Stimulated activated CD4-positive, alpha-beta T cell treated with anti-CD3 and anti-CD28 coated beads, Interleukin-4, amount 100 ng/mL, for 24 hours (primary cell): ENCODE measurements around the gene SLFN5.
"Not testable (repeated sequence)": the region's sequence is repeated elsewhere in the genome, so short reads cannot be mapped to it uniquely, and the experiment has no call there.

Experiments
- DNase-seq: peaks from one replicate; pipeline ENCODE4 v3.0.0-alpha.2; 2020

Gene SLFN5

DNA sequence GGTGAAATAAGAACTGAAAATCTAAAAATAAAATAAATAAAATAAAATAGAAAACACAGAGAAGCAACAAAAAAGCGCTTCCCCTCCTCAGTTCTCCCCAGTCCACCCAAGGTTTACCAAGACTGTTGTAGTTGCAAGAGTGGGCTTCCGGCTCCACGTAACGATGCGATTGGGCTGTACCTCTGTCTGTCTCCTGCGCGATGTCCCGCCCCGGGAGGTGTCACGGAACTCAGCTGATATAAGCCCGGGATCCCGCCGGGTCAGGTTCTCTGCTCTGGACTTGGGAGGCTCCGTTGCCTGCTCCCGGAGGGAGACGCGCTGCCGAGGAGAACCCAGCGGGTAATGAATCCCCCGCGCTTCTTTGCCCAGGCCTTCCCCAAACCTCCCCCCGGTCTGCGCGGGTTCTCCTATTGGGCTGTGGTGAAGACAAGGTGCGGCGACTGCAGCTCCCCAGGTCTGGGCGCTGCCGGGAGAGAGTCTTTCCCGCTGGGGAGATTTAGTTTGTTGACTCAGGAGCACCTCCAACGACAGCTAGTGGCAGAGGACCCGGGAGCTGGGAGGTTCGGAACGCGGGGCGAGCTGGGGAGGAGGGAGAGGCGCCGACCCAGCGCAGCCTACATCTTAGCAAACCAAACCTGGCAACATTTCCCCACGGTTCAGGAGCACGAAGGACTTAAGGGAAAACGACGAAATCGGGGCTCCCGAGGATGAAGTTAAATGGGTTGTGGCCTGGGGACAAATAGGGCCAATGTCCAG, at the start of gene SLFN5:
SLFN5 (plus strand) TSS at position 268 of the 756 bp plus-strand sequence. CDS start 15,619 bp downstream, outside the sequence.
- peak; percentile 93 for DNase-seq

DNA sequence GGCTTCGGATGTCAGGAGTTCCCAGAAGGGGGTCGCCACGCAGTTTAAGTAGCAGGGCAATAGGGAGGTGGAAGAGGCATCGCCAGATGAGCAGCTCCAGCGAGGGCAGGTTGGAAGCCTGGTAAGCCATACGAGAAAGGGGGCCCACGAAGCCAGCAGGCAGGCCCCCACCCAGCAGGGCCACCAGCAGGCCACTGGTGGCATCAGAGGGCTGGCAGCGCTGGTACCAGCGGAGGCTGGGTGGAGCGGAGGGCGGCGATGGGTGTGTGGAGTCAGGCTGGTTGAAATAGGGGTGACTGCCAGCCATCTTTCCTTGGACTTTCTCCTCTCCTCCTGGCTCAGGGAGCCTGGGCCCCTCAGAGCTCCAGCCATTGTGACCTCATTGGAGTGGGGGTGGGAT, 48.9 kb upstream of the SLFN5 start, which contains the start of gene SLC35G3:
SLC35G3 (minus strand) TSS at position 393 of the 400 bp plus-strand sequence; CDS start at position 307, 86 bp downstream.
- DNase-seq = not testable (repeated sequence)

DNA sequence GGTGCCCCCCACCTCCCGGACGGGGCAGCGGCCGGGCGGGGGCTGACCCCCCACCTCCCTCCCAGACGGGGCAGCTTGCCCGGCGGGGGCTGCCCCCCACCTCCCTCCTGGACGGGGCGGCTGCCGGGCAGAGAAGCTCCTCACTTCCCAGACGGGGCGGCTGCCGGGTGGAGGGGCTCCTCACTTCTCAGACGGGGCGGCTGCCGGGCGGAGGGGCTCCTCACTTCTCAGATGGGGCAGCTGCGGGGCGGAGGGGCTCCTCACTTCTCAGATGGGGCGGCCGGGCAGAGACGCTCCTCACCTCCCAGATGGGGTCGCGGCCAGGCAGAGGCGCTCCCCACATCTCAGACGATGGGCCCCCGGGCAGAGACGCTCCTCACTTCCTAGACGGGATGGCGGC, 47.8 kb upstream of the SLFN5 start:
- DNase-seq = not testable (repeated sequence)

GRCh38 chr17:35202582-35202981, 40.3 kb upstream of the SLFN5 start:
- DNase-seq = not testable (repeated sequence)

- DNase-seq = peak; percentile 25
These were observed 32.1 kb upstream of the SLFN5 start for GRCh38 chr17:35210741-35211140.

DNA sequence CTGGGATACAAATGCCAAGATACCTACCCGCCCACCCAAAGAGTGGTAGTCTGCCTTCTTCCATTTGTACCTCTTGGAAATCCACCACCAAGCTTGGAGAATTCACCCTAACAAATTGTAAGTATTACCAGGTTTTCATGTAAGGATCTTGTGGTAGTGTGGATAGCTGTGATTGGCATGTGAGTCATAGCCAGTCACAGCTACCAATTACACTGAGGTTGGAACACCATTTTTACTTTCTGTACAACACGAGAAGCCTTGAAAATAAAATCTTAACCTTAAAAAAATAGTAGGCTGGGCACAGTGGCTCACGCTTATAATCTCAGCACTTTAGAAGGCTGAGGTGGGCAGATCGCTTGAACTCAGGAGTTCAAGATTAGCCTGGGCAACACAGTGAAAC, 30.2 kb upstream of the SLFN5 start:
- no peak for DNase-seq

DNA sequence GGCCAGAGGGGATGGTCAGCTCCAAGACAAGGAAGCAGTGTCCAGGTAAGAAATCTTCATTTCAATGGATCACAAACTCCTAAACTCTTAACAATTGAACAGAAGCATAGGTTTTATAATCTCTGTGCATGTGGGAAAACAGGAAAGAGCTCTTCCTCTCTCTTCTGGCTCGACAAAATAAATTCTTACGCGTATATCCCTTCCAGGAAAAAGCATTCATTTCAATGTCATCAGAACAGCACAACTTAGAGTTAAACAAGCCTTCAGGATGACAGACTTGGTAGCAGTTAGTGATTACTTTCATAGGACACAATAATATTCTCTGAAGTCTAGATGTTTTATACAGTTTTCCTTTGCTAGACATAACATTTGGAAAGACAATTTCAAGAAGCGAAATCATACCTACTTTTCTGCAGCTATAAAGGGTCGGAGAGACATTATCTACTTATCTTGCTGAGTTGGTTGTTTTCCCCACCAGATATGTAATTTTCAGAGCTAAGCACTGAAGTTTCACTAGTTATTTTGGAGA, 29.4 kb upstream of the SLFN5 start:
- DNase-seq = no peak

DNA sequence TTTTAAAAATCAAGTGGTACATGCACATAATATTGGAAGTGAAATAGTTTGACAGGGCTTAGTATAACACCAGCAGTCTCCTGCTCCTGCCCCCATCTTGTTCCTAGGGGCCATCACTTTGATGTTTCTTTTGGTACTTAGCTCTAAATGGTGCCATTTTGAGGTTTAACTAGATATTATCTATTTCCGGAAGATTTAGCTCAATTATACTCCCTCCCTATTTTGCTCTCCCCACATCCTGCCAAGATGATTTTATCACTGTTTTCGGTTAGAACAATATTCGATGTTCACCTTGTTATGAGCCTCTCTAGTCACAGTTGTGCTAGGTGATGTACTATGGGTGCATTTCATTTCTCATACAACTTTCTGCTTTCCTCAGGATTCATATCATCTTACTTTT, 28.7 kb upstream of the SLFN5 start:
- DNase-seq = peak; percentile 25

GRCh38 chr17:35214631-35215273, 28.1 kb upstream of the SLFN5 start:
- peak; percentile 50 for DNase-seq

DNA sequence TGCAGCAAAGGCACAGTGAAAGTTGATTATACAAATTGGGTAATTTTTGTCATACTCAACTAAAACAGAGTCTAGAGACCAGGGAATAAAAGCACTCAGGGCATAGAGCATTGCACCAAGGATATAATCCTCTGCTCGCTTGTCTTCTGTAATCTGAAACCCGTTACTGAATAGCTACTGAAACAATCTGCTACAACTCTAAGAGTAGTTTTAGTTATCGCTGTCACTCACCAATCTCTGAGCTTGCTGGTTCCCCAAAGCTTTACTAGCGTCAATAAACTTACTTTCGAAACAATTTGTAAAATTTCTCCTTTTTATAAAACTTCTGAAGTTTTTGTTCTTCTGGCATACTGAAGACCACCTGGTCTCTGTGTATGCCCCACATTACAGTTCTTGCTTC, 25.8 kb upstream of the SLFN5 start:
- DNase-seq = no peak

GRCh38 chr17:35218915-35219314, 24.0 kb upstream of the SLFN5 start:
- no peak for DNase-seq

GRCh38 chr17:35222452-35222851, 20.4 kb upstream of the SLFN5 start:
- DNase-seq = no peak

DNA sequence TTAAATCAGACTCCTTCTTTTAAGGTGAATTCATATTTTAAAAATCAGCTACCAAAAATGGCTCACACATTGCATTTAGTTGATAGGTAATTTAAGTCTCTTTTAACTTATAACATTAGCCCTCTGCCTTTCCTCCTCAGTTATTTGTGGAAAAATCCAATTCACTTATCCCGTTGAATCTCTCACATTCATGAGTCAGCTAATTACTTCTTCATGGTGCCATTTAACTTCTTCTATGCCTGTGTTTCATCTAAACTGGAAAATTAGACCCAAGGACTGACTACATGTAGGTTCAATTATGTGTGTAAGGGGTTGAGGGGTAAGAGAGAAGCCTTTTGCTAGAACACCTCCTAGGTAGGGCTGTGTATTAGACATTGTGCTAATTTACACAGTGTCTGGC, 18.4 kb upstream of the SLFN5 start:
- DNase-seq = no peak

GRCh38 chr17:35227546-35227945, 15.3 kb upstream of the SLFN5 start:
- no peak for DNase-seq

DNA sequence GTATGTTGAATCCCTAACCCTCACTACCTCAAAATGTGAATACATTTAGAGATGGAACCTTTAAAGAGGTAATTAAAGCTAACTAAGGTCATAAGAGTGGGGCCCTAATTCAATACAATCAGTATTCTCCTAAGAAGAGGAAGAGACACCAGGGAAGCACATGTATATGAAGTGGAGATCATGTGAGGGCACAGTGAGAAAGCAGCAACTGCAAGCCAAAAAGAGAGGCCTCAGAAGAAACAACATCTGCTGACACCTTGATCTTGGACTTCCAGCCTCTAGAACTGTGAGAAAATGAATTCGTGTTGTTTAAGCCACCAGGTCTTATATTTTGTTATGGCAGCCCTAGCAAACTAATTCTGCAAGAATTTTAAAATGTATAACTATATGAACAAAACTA, 13.2 kb upstream of the SLFN5 start:
- DNase-seq = no peak

DNA sequence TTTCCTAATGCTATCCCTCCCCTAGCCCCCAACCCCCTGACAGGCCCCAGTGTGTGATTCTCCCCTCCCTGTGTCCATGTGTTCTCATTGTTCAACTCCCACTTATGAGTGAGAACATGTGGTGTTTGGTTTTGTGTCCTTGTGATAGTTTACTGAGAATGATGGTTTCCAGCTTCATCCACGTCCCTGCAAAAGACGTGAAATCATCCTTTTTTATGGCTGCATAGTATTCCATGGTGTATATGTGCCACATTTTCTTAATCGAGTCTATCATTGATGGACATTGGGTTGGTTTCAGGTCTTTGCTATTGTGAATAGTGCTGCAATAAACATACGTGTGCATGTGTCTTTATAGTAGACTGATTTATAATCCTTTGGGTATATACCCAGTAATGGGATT, 8.6 kb upstream of the SLFN5 start:
- DNase-seq = not testable (repeated sequence)

DNA sequence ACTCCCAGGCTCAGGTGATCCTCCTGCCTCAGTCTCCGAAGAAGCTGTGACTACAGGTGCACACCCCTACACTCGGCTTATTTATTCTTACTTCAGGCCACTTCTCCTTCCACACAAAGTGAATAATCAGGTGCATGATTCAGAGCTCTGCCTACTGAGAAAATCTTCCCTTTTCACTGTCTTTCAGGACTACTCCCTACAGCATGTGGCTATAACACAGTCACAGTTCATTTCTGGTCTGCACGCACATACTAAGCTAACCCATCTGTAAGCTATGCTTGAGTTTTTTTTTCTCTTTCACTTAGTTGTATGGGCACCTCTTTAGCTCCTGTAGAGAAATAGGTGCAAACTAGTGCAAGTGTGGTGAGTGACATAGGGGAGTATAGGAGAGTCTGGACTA, 7.6 kb upstream of the SLFN5 start:
- DNase-seq = no peak

- DNase-seq = no peak
These were observed 7.0 kb upstream of the SLFN5 start for GRCh38 chr17:35235917-35236316.

GRCh38 chr17:35236821-35237220, 6.1 kb upstream of the SLFN5 start:
- DNase-seq = no peak

DNA sequence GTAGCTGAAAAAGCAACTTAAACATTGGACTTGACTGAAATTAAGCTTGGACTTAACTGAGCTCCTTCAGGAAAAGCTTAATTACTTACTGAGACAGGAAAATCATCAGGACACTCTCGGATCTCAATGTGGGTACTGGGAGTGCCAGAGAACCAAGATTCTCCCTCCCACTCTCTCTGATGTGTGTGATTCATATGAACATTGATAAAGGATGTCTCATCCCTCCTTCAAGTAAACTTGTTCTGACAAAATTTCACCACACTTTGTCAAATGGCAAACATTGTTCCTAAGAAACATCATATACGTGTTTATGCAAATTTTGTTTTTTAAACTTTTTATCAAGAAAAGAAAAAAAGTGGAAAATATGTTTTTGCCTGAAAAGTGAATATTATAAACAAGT, 4.1 kb upstream of the SLFN5 start:
- DNase-seq = no peak

GRCh38 chr17:35239823-35240222, 3.0 kb upstream of the SLFN5 start:
- no peak for DNase-seq

DNA sequence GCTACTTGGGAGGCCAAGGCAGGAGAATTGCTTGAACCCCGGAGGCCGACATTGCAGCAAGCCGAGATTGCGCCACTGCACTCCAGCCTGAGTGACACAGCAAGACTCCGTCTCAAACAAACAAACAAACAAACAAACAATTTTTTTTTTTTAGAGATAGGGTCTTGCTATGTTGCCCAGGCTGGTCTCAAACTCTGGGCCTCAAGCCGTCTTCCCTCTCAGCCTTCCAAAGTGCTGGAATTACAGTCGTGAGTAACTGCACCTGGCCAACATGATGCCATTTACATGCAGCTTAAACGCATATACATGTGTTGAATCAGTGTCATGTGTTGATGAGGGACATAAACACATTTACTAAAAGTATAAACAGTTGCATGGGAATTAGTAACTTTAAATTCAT, 2.0 kb upstream of the SLFN5 start:
- DNase-seq = no peak

- DNase-seq = peak; percentile 37
These were observed 1.4 kb upstream of the SLFN5 start for GRCh38 chr17:35241520-35241919.

DNA sequence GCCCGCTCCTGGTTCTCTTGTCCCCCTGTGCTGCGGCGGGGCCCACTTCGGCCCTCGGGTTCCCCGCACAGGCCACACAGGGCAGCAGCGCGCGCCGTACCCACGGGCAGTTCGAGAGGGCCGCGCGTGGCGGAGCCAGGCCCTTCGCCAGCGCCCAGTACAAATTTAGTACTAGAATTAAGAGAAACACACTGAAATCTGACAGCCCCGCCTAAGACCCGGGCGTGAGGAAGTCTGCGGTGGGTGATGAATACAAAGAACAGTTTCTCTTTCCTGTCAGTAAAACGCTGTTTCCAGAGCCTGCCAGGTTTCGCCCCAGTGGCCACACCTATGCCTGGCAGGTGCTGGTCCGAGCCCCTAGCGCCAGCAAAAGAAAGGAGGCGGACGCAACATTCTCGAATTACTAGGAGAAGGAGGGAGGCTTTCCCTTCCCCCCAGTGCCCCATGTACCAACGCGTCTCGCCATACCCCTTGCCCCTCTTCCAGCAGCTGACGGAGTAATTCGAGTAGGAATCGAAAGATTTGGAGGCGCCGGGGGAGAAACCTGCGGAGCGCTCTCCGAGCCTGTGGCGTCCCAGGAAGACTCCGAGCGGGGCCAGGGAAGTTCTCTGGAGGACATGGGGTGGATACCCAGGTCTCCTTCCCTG, 591 bp upstream of the SLFN5 start:
- peak; percentile 89 for DNase-seq
